H1 (cell line): ENCODE data around the gene OTOP3. TPM values are rescaled to one million over a fixed set of nuclear protein-coding genes. Genes with fewer than 3 reads are reported as not detected.

Experiments used
- CHD7 ChIP-seq: fragments of 300-600 bp; sonication (generic); IDR thresholded peaks from 2 replicates; pipeline ENCODE4 v1.7.1; 2012; ENCODE audit warnings: low read length, moderate library complexity, mild to moderate bottlenecking, inconsistent platforms; ENCODE audit not compliant: insufficient replicate concordance
- NRF1 ChIP-seq: IDR thresholded peaks from 2 replicates; pipeline ENCODE4 v1.6.1; 2011; ENCODE audit warnings: mild to moderate bottlenecking, low read depth, low read length, improper control_type of control experiment
- SAP30 ChIP-seq: fragments of 300-600 bp; sonication (generic); IDR thresholded peaks from 2 replicates; pipeline ENCODE4 v1.7.1; 2012; ENCODE audit warnings: low read length, moderate library complexity, mild to moderate bottlenecking, inconsistent platforms; ENCODE audit not compliant: insufficient read depth, insufficient replicate concordance
- polyA plus RNA-seq, 7 experiments: library from polyadenylated mRNA; depleted of rRNA in 3 of 7; stranded (reverse) in 5 of 7; unstranded in 2 of 7; fragments of >200 nt in 5 of 7; fragments of 200-250 nt in 2 of 7; gene quantifications; 1 replicate in 5 of 7; 2 replicates in 1 of 7; 4 replicates in 1 of 7; pipeline versions ENCODE4 v1.2.1 to v1.2.3, GENCODE V29; 2011 to 2013; ENCODE audit warnings: missing spikeins in 2 of 7, mixed read lengths in 2 of 7
- total RNA-seq: library from RNA; stranded (reverse); fragmentation: NEBNext Ultra II Directional; extraction: Animal tissue kit (Norgen Biotek cat#: 25700); gene quantifications from 2 replicates; pipeline ENCODE4 v1.2.1, GENCODE V29; 2021
- TF ChIP-seq, protein P1 (sequence below): IDR thresholded peaks from 2 replicates; pipeline ENCODE4 v1.6.1; 2012; ENCODE audit warnings: low read length, inconsistent platforms

OTOP3 gene
- total and polyA plus RNA-seq, 2 of the 8 experiments (the other 6 are each of a cell fraction or from before 2014, with no cell fraction given), result 0.05 TPM; not detected in 1

DNA sequence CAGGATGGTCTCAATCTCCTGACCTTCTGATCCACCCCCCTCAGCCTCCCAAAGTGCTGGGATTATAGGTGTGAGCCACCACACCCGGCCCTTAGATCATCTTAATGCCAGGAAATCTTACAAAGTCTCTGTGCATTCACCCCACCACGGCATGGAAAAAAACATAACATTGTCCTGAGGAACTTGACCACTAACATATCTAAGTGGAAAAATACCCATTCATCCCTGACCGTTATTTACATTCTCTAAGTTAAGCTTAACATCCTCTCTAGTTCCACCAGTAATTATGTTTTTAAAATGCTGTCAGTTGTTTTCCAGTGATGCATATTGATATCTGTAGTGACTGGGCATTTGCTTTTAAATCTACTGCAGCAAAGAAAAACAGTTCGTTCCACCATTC, 40.2 kb downstream of the OTOP3 start (continued):
- no peak for TF ChIP-seq CHD7
- no peak for TF ChIP-seq NRF1
- TF ChIP-seq SAP30, result no peak
- TF ChIP-seq, protein P1, sequence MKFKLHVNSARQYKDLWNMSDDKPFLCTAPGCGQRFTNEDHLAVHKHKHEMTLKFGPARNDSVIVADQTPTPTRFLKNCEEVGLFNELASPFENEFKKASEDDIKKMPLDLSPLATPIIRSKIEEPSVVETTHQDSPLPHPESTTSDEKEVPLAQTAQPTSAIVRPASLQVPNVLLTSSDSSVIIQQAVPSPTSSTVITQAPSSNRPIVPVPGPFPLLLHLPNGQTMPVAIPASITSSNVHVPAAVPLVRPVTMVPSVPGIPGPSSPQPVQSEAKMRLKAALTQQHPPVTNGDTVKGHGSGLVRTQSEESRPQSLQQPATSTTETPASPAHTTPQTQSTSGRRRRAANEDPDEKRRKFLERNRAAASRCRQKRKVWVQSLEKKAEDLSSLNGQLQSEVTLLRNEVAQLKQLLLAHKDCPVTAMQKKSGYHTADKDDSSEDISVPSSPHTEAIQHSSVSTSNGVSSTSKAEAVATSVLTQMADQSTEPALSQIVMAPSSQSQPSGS, result no peak
